ENCODE results near the gene EPN3. TPM values are rescaled to one million over a fixed set of nuclear protein-coding genes. Genes with fewer than 3 reads are reported as not detected.

EPN3 gene
- polyA plus RNA-seq (2013, experiment 1 of 2) = 0.04 TPM
- 0.07 TPM for polyA plus RNA-seq (2013, experiment 2 of 2)

GRCh38 chr17:50532452-50533024 is at the start of gene EPN3:
Gene EPN3 (plus strand): TSS chr17:50532735. CDS start chr17:50536557, 3,822 bp downstream.
- peak within 1 kb of the TSS in 1 of 2 donors; percentile 33 for H3K4me3 ChIP-seq (ENCODE audit: low read length in 2 of 2)
- H2AFZ ChIP-seq (ENCODE audit: low read length) = peak within 1 kb of the TSS; percentile 64
- peaks cover 21 to 27% of the 10 kb centered on the region in 2 donors for H3K4me1 ChIP-seq (ENCODE audit: control insufficient read depth in 2 of 2, insufficient read depth in 1 of 2, low read depth in 1 of 2, low read length in 2 of 2)
- H3K9ac ChIP-seq (ENCODE audit: low read depth, low read length, poor library complexity) = peak within 1 kb of the TSS; percentile 82
- peak within 1 kb of the TSS; percentile 94 for H3K14ac ChIP-seq (ENCODE audit: low read length)
- no peak within 1 kb of the TSS for H4K8ac ChIP-seq (ENCODE audit: low read depth, low read length)
- H3K23ac ChIP-seq (ENCODE audit: low read depth, low read length, poor library complexity) = peak within 1 kb of the TSS; percentile 87
- H3K27ac ChIP-seq (replicated peaks; ENCODE audit: low read length) = no peak within 1 kb of the TSS
- peaks cover 2 to 79% (median 26%) of the 10 kb centered on the region in 3 experiments for H3K27me3 ChIP-seq (ENCODE audit: control insufficient read depth in 3 of 3, insufficient read depth in 3 of 3, low read depth in 1 of 3, low read length in 3 of 3)
- H3K4me2 ChIP-seq (ENCODE audit: insufficient read depth, low read length, poor library complexity, severe bottlenecking) = peak within 1 kb of the TSS; percentile 93
- H3K18ac ChIP-seq (ENCODE audit: low read length) = peak within 1 kb of the TSS; percentile 87
- peak within 1 kb of the TSS; percentile 4 for H2BK5ac ChIP-seq (ENCODE audit: low read length)
- H3K9me3 ChIP-seq (replicated peaks in 1 of 2; ENCODE audit: control insufficient read depth in 2 of 2, insufficient read depth in 1 of 2, low read depth in 1 of 2, low read length in 2 of 2) = no peaks in the 10 kb centered on the region
- no peak within 1 kb of the TSS for H4K91ac ChIP-seq (ENCODE audit: low read depth, low read length, poor library complexity)
- no peak within 1 kb of the TSS for H3K4ac ChIP-seq (ENCODE audit: low read length)
- no peak for DNase-seq (ENCODE audit: low spot score)
- peak within 1 kb of the TSS; percentile 93 for H2BK12ac ChIP-seq (ENCODE audit: low read length)
- peak within 1 kb of the TSS; percentile 93 for H2BK15ac ChIP-seq (ENCODE audit: low read length)
- WGBS, 2 donors (ENCODE audit: extremely low coverage in 2 of 2, insufficient read length in 2 of 2, insufficient replicate concordance in 1 of 2) = no CpG with 5 or more reads among the region's 21 CpGs
- no peaks in the 10 kb centered on the region for H3K79me1 ChIP-seq (ENCODE audit: low read depth, low read length)
- no peak within 1 kb of the TSS for H2BK120ac ChIP-seq (ENCODE audit: low read depth, low read length)
- H2AK5ac ChIP-seq (ENCODE audit: low read depth, low read length) = peak within 1 kb of the TSS; percentile 81
- no peaks in the 10 kb centered on the region for H3K36me3 ChIP-seq (replicated peaks in 1 of 2; ENCODE audit: control insufficient read depth in 2 of 2, insufficient read depth in 2 of 2, low read length in 2 of 2)

- no peak for DNase-seq (ENCODE audit: low spot score)
- no peaks in the 10 kb centered on the region for H3K9me3 ChIP-seq (replicated peaks in 1 of 2; ENCODE audit: control insufficient read depth in 2 of 2, insufficient read depth in 1 of 2, low read depth in 1 of 2, low read length in 2 of 2)
- H3K23ac ChIP-seq (ENCODE audit: low read depth, low read length, poor library complexity) = no peak overlapping the region
- no peak overlapping the region for H2BK12ac ChIP-seq (ENCODE audit: low read length)
- H3K79me1 ChIP-seq (ENCODE audit: low read depth, low read length) = no peaks in the 10 kb centered on the region
- H3K9ac ChIP-seq (ENCODE audit: low read depth, low read length, poor library complexity) = no peak overlapping the region
- no peak overlapping the region for H3K4ac ChIP-seq (ENCODE audit: low read length)
- H4K8ac ChIP-seq (ENCODE audit: low read depth, low read length) = no peak overlapping the region
- H3K4me2 ChIP-seq (ENCODE audit: insufficient read depth, low read length, poor library complexity, severe bottlenecking) = no peak overlapping the region
- WGBS, 2 donors (ENCODE audit: extremely low coverage in 2 of 2, insufficient read length in 2 of 2, insufficient replicate concordance in 1 of 2) = no CpG with 5 or more reads among the region's 5 CpGs
- H3K18ac ChIP-seq (ENCODE audit: low read length) = no peak overlapping the region
- no peak overlapping the region for H3K14ac ChIP-seq (ENCODE audit: low read length)
- H2BK5ac ChIP-seq (ENCODE audit: low read length) = no peak overlapping the region
- H3K4me1 ChIP-seq (ENCODE audit: control insufficient read depth in 2 of 2, insufficient read depth in 1 of 2, low read depth in 1 of 2, low read length in 2 of 2) = peaks cover 4 to 5% of the 10 kb centered on the region in 2 donors
- no peak overlapping the region for H2BK120ac ChIP-seq (ENCODE audit: low read depth, low read length)
- peaks cover 2 to 18% of the 10 kb centered on the region in 2 donors for H3K36me3 ChIP-seq (replicated peaks in 1 of 2; ENCODE audit: control insufficient read depth in 2 of 2, insufficient read depth in 2 of 2, low read length in 2 of 2)
- H3K4me3 ChIP-seq (ENCODE audit: low read length in 2 of 2) = no peak overlapping the region
- H2BK15ac ChIP-seq (ENCODE audit: low read length) = no peak overlapping the region
- no peak overlapping the region for H4K91ac ChIP-seq (ENCODE audit: low read depth, low read length, poor library complexity)
- H2AFZ ChIP-seq (ENCODE audit: low read length) = no peak overlapping the region
- no peak overlapping the region for H3K27ac ChIP-seq (replicated peaks; ENCODE audit: low read length)
- no peak overlapping the region for H2AK5ac ChIP-seq (ENCODE audit: low read depth, low read length)
- H3K27me3 ChIP-seq (ENCODE audit: control insufficient read depth in 3 of 3, insufficient read depth in 3 of 3, low read depth in 1 of 3, low read length in 3 of 3) = no peaks in the 10 kb centered on the region
Observed at GRCh38 chr17:50483266-50483665, 49.3 kb upstream of the EPN3 start.

- DNase-seq (ENCODE audit: low spot score) = no peak
- H4K8ac ChIP-seq (ENCODE audit: low read depth, low read length) = peak overlapping the region; percentile 49
Observed at GRCh38 chr17:50484386-50485155, 48.0 kb upstream of the EPN3 start.

More at GRCh38 chr17:50484386-50485155, 48.0 kb upstream of the EPN3 start:
- Histone ChIP-seq H3K36me3 (replicated peaks in 1 of 2; ENCODE audit: control insufficient read depth in 2 of 2, insufficient read depth in 2 of 2, low read length in 2 of 2) (peaks cover 2 to 18% of the 10 kb centered on the region in 2 donors), H4K91ac (ENCODE audit: low read depth, low read length, poor library complexity) (no peak overlapping the region), H3K4me1 (ENCODE audit: control insufficient read depth in 2 of 2, insufficient read depth in 1 of 2, low read depth in 1 of 2, low read length in 2 of 2) (peaks cover 2 to 3% of the 10 kb centered on the region in 2 donors), H2AFZ (ENCODE audit: low read length) (no peak overlapping the region), H3K9me3 (replicated peaks in 1 of 2; ENCODE audit: control insufficient read depth in 2 of 2, insufficient read depth in 1 of 2, low read depth in 1 of 2, low read length in 2 of 2) (no peaks in the 10 kb centered on the region), H2BK120ac (ENCODE audit: low read depth, low read length) (no peak overlapping the region), H2BK5ac (ENCODE audit: low read length) (peak overlapping the region; percentile 43), H3K4me3 (ENCODE audit: low read length in 2 of 2) (no peak overlapping the region), H3K79me1 (ENCODE audit: low read depth, low read length) (no peaks in the 10 kb centered on the region), H3K14ac (ENCODE audit: low read length) (no peak overlapping the region), H3K27me3 (ENCODE audit: control insufficient read depth in 3 of 3, insufficient read depth in 3 of 3, low read depth in 1 of 3, low read length in 3 of 3) (no peaks in the 10 kb centered on the region), H2BK12ac (ENCODE audit: low read length) (no peak overlapping the region), H3K27ac (replicated peaks; ENCODE audit: low read length) (no peak overlapping the region), H3K9ac (ENCODE audit: low read depth, low read length, poor library complexity) (no peak overlapping the region), H3K4me2 (ENCODE audit: insufficient read depth, low read length, poor library complexity, severe bottlenecking) (no peak overlapping the region), H3K23ac (ENCODE audit: low read depth, low read length, poor library complexity) (no peak overlapping the region), H2BK15ac (ENCODE audit: low read length) (no peak overlapping the region), H2AK5ac (ENCODE audit: low read depth, low read length) (no peak overlapping the region), H3K18ac (ENCODE audit: low read length) (no peak overlapping the region), H3K4ac (ENCODE audit: low read length) (no peak overlapping the region)
- WGBS, 2 donors (ENCODE audit: extremely low coverage in 2 of 2, insufficient read length in 2 of 2, insufficient replicate concordance in 1 of 2) = no CpG with 5 or more reads among the region's 11 CpGs
